ENCODE measurements around the gene REG4.

Gene REG4

GRCh38 chr1:119778886-119779560 is 32.2 kb downstream of the REG4 start:
- no peak for DNase-seq

- no peak for DNase-seq
Measured at GRCh38 chr1:119778359-119778758, 32.9 kb downstream of the REG4 start.

- no peak for DNase-seq
Measured at GRCh38 chr1:119774746-119775490, 36.3 kb downstream of the REG4 start.

GRCh38 chr1:119773711-119774241 is 37.5 kb downstream of the REG4 start:
- DNase-seq, result no peak

GRCh38 chr1:119772298-119772697 is 39.0 kb downstream of the REG4 start:
- DNase-seq, result no peak

- no peak for DNase-seq
Measured at GRCh38 chr1:119771770-119772169, 39.5 kb downstream of the REG4 start.

- no peak for DNase-seq
Measured at GRCh38 chr1:119771016-119771415, 40.2 kb downstream of the REG4 start.

- DNase-seq, result no peak
Measured at GRCh38 chr1:119768778-119769177, 42.5 kb downstream of the REG4 start, which contains the start of gene HMGCS2. Gene HMGCS2, minus strand, starts transcription at chr1:119768905. Its CDS starts 61 bp downstream, at chr1:119768844.

- DNase-seq, result no peak
Measured at GRCh38 chr1:119767486-119767885, 43.8 kb downstream of the REG4 start.

- no peak for DNase-seq
Measured at GRCh38 chr1:119766374-119766794, 44.9 kb downstream of the REG4 start.

- no peak for DNase-seq
Measured at GRCh38 chr1:119764220-119764619, 47.0 kb downstream of the REG4 start.

GRCh38 chr1:119762953-119763352 is 48.3 kb downstream of the REG4 start:
- no peak for DNase-seq

- no peak for DNase-seq
Measured at GRCh38 chr1:119762409-119762808, 48.9 kb downstream of the REG4 start.

GRCh38 chr1:119758584-119758983 is 52.7 kb downstream of the REG4 start:
- DNase-seq, result no peak

- no peak for DNase-seq
Measured at GRCh38 chr1:119752592-119752991, 58.7 kb downstream of the REG4 start.

- DNase-seq, result no peak
Measured at GRCh38 chr1:119748040-119748439, 63.2 kb downstream of the REG4 start.

- no peak for DNase-seq
Measured at GRCh38 chr1:119747451-119747850, 63.8 kb downstream of the REG4 start.

GRCh38 chr1:119745034-119745433 is 66.2 kb downstream of the REG4 start:
- no peak for DNase-seq

GRCh38 chr1:119744598-119744942 is 66.7 kb downstream of the REG4 start:
- no peak for DNase-seq
